Skin epidermis (tissue), 12 donors: ENCODE measurements around the gene ELFN2.
"Not testable (repeated sequence)": the region's sequence is repeated elsewhere in the genome, so short reads cannot be mapped to it uniquely, and the experiment has no call there.

ENCODE experiments used
- H3K27ac ChIP-seq, 21 experiments: fragments of 200-600 bp; sonication (generic) in 11 of 21; one replicate each; pipeline ENCODE4 v1.5.0; 2020; ENCODE audit warnings: mild to moderate bottlenecking in 3 of 21, inconsistent platforms in 2 of 21, moderate library complexity in 2 of 21
- H3K4me3 ChIP-seq, 7 experiments: fragments of 200-600 bp; sonication (generic) in 2 of 7; one replicate each; pipeline ENCODE4 v1.5.0; 2020; ENCODE audit warnings: inconsistent platforms in 2 of 7, mild to moderate bottlenecking in 2 of 7, moderate library complexity in 1 of 7

Gene ELFN2

DNA sequence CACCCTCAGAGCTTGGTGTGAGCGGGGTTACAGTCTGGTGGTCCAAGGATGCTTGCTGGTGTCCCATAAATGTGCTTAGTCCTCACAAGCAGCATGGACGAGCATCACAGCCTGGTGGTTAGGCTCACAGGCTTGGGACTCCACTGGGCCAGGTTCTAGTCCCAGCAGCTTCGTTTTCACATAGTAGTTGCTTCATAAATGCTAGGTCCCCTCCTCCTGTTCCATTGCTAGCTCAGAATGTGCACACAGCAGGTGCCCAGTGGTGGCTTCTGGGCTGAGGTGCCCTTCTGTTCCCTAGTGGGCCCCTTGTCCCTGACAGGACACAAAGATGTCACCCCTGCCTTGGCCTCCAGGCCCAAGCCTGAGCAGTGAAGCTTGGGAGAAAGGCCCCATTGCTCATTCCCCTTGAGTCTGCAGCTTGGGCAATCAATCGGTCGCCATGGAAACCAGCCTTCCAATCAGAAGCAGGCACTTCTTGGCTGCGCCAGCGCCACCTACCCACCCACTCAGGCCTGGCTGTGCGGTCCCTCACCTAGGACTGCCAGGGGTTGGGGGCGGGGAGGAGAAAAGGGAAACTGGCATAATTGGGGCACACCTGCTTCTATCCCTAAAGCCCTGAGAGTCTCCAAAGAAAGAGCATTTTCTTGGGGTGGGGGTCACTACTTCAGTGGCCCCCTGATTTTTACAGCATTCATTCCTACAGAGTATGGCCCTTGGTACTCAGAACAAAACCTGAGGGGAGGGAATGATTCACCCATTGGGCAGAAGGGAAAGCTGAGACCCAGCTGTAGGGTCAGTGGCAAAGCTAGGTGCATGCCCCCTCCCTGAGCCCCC lies 96.9 kb downstream of the ELFN2 start:
- Histone ChIP-seq H3K4me3 (no peak overlapping the region), H3K27ac (no peak overlapping the region)

DNA sequence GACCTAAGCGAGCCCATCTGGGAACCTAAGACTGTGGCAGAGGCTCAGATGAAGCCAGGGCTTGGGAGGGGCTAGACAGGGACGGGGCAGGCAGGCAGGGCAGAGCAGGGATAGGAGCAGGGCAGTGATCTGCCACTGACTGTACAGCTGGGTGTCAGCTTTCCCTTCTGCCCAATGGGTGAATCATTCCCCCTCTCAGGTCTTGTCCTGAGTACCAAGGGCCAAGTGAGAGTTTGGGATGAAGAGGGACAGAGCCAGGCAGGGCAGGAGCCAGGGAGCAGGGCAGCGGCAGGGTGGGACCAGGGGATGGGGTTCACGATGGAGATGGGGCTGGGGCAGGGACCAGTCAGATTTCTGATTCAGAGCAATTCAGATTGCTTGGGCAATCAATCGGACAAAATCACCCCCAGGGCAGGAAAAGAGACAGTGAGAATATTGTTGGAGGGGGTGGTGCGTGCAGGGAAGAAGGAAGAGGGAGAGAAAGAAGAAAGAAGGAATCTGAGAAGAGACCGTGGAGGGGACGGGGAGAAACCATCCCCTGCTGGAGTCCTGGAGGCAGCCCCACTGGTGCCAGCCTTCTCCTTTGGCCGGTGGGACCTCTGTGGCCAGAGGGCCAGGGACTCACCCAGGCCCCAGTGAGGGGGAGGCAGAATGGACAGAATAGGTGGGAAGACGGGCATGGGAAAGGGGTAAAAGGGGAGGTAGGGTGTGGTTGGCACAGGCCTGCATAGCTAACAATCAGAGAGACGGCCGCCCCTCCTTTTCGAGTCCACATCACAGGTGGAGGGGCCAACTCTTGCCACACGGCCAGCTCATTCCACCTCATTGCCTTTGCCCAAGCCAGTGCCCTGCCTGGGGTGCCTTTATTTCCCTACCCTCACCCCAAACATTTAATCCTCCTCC lies 97.8 kb downstream of the ELFN2 start:
- Histone ChIP-seq H3K4me3 (no peak overlapping the region), H3K27ac (no peak overlapping the region)

DNA sequence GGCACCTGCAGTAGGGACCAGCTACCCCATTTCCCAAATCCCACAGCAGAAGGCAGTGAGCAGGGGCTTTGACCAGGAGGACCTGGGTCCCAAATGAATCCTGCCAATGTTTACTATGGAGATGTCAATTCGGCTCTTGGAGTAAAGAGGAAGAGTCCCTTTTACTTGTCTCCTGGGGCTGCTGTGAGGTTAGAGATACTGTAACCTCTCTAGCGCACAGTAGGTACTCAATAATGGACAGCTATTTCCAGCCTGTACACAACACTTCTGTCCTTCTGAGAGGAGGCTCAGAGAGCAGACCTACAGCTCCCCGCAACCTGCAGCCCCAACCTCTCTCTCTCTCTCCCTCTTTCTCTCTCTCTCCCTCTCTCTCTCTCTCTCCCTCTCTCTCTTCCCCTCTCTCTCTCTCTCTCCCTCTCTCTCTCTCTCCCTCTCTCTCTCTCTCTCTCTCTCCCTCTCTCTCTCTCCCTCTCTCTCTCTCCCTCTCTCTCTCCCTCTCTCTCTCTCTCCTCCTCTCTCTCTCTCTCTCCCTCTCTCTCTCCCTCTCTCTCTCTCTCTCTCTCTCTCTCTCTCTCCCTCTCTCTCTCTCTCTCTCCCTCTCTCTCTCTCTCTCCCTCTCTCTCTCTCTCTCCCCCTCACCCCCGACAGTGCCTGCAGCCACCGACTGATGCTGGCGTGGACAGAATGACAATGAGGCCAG lies 98.6 kb downstream of the ELFN2 start:
- H3K27ac ChIP-seq, H3K4me3 ChIP-seq: not testable (repeated sequence)

DNA sequence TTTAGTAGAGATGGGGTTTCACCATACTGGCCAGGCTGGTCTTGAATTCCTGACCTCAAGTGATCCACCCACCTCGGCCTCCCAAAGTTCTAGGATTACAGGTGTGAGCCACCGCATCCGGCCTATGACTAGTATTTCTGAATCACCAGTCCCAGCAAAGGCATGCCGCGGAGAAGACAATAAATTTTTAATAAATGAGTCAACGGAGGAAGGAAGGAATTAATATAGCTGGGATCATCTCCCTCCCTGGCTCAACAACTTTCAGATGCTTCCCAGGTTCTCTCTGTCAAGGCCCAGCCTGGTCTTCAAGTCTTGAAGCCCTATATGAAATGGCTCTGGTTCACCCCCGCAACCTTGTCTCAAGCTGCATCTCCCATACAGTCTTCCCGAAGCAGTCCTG lies 99.3 kb downstream of the ELFN2 start:
- H3K27ac ChIP-seq = no peak overlapping the region
- H3K4me3 ChIP-seq = no peak overlapping the region

- no peak overlapping the region for H3K4me3 ChIP-seq
- H3K27ac ChIP-seq = no peak overlapping the region
These were observed 100.6 kb downstream of the ELFN2 start for GRCh38 chr22:37326726-37327125.

DNA sequence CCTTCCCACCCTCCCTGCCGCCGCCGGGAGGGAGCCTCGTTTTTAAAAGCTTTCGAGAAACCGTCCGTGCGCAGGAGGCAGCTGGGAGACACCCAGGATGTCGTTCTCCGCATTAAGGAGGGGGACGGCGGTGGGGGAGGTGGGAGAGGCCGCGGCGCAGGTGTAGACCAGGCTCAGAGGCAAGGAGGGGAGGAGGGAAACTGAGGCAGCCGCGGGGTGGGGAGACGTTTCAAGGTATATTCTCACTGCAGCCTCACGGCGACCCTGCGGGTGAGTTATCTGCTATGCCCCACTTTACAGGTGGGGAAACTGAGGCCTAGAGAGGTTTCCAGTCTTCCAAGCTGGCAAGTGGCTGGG lies 102.3 kb downstream of the ELFN2 start:
- Histone ChIP-seq H3K27ac (no peak overlapping the region), H3K4me3 (no peak overlapping the region)

DNA sequence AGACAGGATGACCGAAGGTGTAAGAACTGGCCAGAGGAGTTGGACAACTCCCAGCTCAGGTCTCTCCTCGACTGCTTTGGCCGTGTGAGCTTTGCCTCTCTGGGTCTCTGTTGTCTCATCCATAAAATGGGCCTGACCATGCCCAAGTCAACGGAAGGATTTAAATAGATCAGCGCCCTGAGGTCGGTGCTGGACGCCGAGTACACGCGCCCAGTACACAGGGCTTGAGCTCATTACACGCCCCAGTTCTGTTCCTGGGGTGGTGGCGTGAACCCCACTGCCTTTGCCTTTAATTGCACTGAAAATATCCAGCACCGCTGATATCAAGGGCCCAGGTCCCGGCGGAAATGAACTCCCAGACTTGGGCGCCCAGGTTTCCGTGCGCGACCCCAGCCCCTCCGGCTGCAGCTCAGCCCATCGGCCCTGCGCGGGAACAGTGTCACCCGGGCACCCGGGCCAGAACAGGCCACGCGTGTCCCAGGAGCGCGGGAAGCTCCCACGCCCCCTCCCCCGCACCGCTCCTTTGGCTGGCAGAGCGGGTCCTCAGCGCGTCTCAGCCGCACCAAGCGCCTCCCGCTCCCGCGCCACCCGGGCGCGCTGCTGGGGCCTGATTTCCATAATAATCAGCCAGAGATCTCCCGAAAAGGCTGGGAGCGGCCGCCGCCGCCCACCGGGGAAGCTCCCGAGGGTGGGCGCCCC lies 102.8 kb downstream of the ELFN2 start:
- H3K27ac ChIP-seq = no peak overlapping the region
- no peak overlapping the region for H3K4me3 ChIP-seq

DNA sequence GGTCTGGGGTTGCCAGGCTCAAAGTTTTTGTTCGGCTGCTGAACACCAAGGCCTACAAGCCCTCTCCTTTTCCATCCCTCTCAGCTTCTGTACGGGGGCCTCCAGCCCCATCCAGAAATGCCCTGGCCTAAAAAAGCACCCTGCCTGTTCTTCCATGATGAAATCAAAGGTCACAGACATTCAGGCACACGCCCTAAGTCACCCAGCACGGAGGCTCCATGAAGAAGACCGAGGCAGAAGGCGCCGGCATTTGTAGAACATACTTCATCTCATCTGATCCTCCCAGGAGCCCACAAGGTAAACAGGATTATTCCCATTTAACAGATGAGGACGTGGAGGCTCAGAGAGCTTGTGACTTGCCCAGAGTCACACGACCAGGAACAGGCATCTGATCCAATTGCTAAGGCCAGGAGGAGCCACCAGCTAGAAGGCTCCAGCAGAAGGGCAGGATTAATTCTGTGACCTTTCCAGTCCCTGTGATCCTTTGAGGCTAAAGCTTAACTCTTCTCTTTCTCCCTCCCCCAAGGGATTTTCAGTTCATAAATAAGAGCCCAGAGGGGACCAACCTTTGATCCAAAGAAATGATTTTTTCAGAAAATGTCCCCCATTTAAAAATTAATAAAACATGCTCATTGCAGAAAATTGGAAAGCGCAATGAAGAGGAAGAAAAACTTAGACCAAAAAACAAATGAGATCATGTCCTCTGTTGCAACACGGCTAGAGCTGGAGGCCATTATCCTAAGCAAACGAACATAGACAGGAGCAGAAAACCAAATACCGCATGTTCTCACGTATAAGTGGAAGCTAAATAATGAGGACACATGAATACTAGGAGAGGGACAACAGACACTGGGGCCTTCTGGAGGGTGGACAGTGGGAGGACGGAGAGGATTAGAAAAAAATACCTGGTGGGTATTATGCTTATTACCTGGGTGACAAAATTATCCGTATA lies 106.3 kb downstream of the ELFN2 start:
- Histone ChIP-seq H3K27ac (no peak overlapping the region), H3K4me3 (no peak overlapping the region)

DNA sequence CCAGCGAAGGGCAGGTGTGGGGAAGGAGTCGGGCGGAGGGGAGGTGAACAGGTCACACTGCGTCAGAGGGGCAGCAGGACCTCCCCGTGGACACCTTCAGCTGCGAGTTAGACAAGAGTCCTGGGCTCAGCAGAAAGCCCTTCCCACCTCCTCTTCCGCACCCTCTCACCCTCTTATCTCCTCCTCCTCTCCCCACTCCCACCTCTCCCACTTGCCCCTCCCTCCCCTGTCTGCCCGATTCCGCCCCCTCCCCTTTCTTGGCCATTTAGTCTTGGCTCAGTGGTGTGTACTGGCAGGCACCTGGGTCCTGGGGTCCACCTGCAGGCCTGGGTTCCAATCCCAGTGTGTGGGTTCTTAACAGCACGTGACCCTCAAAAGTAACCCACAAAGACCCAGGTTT lies 107.8 kb downstream of the ELFN2 start:
- H3K27ac ChIP-seq = no peak overlapping the region

GRCh38 chr22:37318364-37319109 lies 108.7 kb downstream of the ELFN2 start:
- Histone ChIP-seq H3K27ac (no peak overlapping the region), H3K4me3 (no peak overlapping the region)

More for the DNA sequence above, 107.8 kb downstream of the ELFN2 start:
- H3K4me3 ChIP-seq = no peak overlapping the region
